ENCODE measurements around the gene FLRT1. TPM values are rescaled to one million over a fixed set of nuclear protein-coding genes. Genes with fewer than 3 reads are reported as not detected.

FLRT1 gene
- total RNA-seq, 4 donors from 2014 or later, result not detected

- DNase-seq (no peak), ATAC-seq (no peak)
- intact Hi-C loops (cut with DNase I; ENCODE audit: low total_unique reads), result loop anchor here (1.0 kb wide), 1 partner anchor 147 kb away; no protein-coding TSS in a partner anchor
- Histone ChIP-seq H3K9me3 (no peaks in the 10 kb centered on the region), H3K27ac (peak overlapping the region in 2 of 4 donors; percentile 39 to 46), H3K4me3 (peak overlapping the region; percentile 3 to 41 (median 22)), H3K4me1 (peaks cover 18 to 23% of the 10 kb centered on the region in 2 donors), H3K27me3 (no peaks in the 10 kb centered on the region), H3K36me3 (peaks cover 0 to 22% of the 10 kb centered on the region in 2 donors)
- in situ Hi-C loops (cut with MboI; ENCODE audit: low sequenced_read_pairs in 4 of 4), result loop anchor here in 2 of 4 donors (5.0 kb wide), 1 partner anchor 146 kb away; no protein-coding TSS in a partner anchor
- TF ChIP-seq POLR2A (IDR thresholded peaks at IDR 0.05), result no peak
- peak in 3 of 5 experiments; percentile 14 to 48 (median 40) for TF ChIP-seq CTCF (IDR thresholded peaks at IDR 0.05 in 4 of 5, conservative IDR thresholded peaks at IDR 0.05 in 1 of 5)
These were observed 34.8 kb upstream of the FLRT1 start for GRCh38 chr11:64000740-64001483.

- intact Hi-C loops (cut with DNase I; ENCODE audit: low total_unique reads), result no loop called here
- no peak for TF ChIP-seq POLR2A (IDR thresholded peaks at IDR 0.05)
- no peak for TF ChIP-seq CTCF (IDR thresholded peaks at IDR 0.05 in 4 of 5, conservative IDR thresholded peaks at IDR 0.05 in 1 of 5)
- no peak for ATAC-seq
- no peaks in the 10 kb centered on the region for H3K9me3 ChIP-seq
- H3K27ac ChIP-seq, result no peak overlapping the region
- in situ Hi-C loops (cut with MboI; ENCODE audit: low sequenced_read_pairs in 4 of 4), result loop anchor here in 2 of 4 donors (5.0 kb wide), 1 partner anchor 146 kb away; no protein-coding TSS in a partner anchor
- no peak for DNase-seq
- peaks cover 18 to 23% of the 10 kb centered on the region in 2 donors for H3K4me1 ChIP-seq
- no peak overlapping the region for H3K4me3 ChIP-seq
- H3K36me3 ChIP-seq, result peaks cover 0 to 16% of the 10 kb centered on the region in 2 donors
- no peaks in the 10 kb centered on the region for H3K27me3 ChIP-seq
These were observed 34.0 kb upstream of the FLRT1 start for GRCh38 chr11:64001484-64002420.

- Histone ChIP-seq H3K27me3 (no peaks in the 10 kb centered on the region), H3K9me3 (no peaks in the 10 kb centered on the region), H3K4me1 (peaks cover 28 to 29% of the 10 kb centered on the region in 2 donors), H3K27ac (no peak overlapping the region), H3K36me3 (no peaks in the 10 kb centered on the region), H3K4me3 (no peak overlapping the region)
- ATAC-seq, result no peak
- in situ Hi-C loops (cut with MboI; ENCODE audit: low sequenced_read_pairs in 4 of 4), result loop anchor here in 2 of 4 donors (5.0 kb wide), 1 partner anchor 143 kb away; no protein-coding TSS in a partner anchor
- intact Hi-C loops (cut with DNase I; ENCODE audit: low total_unique reads), result no loop called here
- DNase-seq, result no peak
- no peak for TF ChIP-seq CTCF (IDR thresholded peaks at IDR 0.05 in 4 of 5, conservative IDR thresholded peaks at IDR 0.05 in 1 of 5)
- no peak for TF ChIP-seq POLR2A (IDR thresholded peaks at IDR 0.05)
These were observed 31.7 kb upstream of the FLRT1 start for GRCh38 chr11:64003807-64004589.

GRCh38 chr11:64004590-64004984, 31.1 kb upstream of the FLRT1 start:
- no peak overlapping the region for H3K4me3 ChIP-seq
- in situ Hi-C loops (cut with MboI; ENCODE audit: low sequenced_read_pairs in 4 of 4), result loop anchor here in 2 of 4 donors (5.0 kb wide), 1 partner anchor 143 kb away; no protein-coding TSS in a partner anchor
- ATAC-seq (no peak), DNase-seq (no peak)
- TF ChIP-seq CTCF (IDR thresholded peaks at IDR 0.05 in 4 of 5, conservative IDR thresholded peaks at IDR 0.05 in 1 of 5) (no peak), POLR2A (IDR thresholded peaks at IDR 0.05) (no peak)
- no peaks in the 10 kb centered on the region for H3K36me3 ChIP-seq
- no peaks in the 10 kb centered on the region for H3K9me3 ChIP-seq
- H3K27ac ChIP-seq, result no peak overlapping the region
- intact Hi-C loops (cut with DNase I; ENCODE audit: low total_unique reads), result no loop called here
- peaks cover 27 to 28% of the 10 kb centered on the region in 2 donors for H3K4me1 ChIP-seq
- H3K27me3 ChIP-seq, result no peaks in the 10 kb centered on the region

Data from gastrocnemius medialis (tissue), 4 donors.